Upper lobe of left lung (tissue), 4 donors: Measurements from ENCODE around the gene SPAG16.
"Not testable (repeated sequence)": the region's sequence is repeated elsewhere in the genome, so short reads cannot be mapped to it uniquely, and the experiment has no call there.

Source experiments
- CTCF ChIP-seq, 6 experiments: fragments of 450-650 bp in 4 of 6; fragments of 200-600 bp in 2 of 6; sonication (generic) in 2 of 6; IDR thresholded peaks; one replicate each; pipeline ENCODE4 v1.5.1; 2016 to 2019; ENCODE audit warnings: antibody characterized with exemption in 6 of 6
- EP300 ChIP-seq, 4 donors: sonication (generic); formaldehyde crosslinking; IDR thresholded peaks; one replicate each; pipeline ENCODE4 v1.5.1; 2017; ENCODE audit warnings: antibody characterized with exemption in 4 of 4, control low read depth in 2 of 4
- POLR2A ChIP-seq, 4 donors: fragments of 450-650 bp; IDR thresholded peaks; one replicate each; pipeline ENCODE4 v1.5.1; 2016 to 2017; ENCODE audit warnings: antibody characterized with exemption in 4 of 4, mild to moderate bottlenecking in 2 of 4
- POLR2AphosphoS5 ChIP-seq, 2 donors: sonication (generic); formaldehyde crosslinking; IDR thresholded peaks; one replicate each; pipeline ENCODE4 v1.5.1; 2017; ENCODE audit warnings: antibody characterized with exemption in 2 of 2

- not testable (repeated sequence) for TF ChIP-seq POLR2A, CTCF, POLR2AphosphoS5, EP300 (IDR thresholded peaks at IDR 0.05)
Observed at GRCh38 chr2:213718411-213718810, 434.1 kb downstream of the SPAG16 start.
